ENCODE measurements around the gene MON1B.
"Not testable (repeated sequence)": the region's sequence is repeated elsewhere in the genome, so short reads cannot be mapped to it uniquely, and the experiment has no call there.

MON1B gene

DNA sequence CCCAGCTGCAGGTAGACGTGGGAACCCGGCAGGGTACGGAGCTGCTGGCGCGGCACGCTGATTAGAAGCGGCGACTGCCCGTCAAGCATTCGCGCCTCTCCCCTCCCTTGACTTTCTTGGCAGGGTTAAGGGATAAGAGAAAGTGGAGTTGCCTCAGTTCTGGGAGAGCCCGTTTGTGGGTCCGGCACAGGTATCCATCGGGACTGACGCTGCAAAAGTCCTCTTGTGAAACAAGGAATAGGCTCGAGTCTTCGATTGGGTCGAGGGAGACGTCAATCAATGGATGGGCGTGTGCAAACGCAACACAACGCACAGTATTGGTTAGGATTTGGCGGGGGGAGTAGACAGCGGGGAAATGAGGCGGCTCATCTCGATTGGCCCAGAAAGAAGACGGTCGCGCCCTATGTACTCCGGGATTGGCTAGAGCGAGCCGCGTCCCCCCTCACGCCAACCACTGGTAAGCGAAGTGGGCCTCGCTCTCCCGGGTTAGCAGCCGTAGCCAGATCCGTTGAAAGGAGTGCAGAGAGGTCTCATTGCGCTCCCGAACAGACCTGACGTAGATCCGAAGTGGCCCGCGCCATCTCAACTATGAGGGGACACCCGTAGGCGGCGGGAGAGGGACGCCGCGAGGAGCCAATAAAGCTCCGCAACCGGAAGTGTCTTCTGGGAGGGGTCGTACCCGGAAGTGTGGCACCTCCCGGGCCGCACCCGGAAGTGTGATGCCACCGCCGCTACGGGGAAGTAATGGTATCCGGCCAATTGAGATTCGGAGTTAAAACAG, at the start of gene MON1B:
Gene MON1B (plus strand): TSS at position 713 of the 781 bp plus-strand sequence. CDS start 296 bp downstream, outside the sequence.
- DNase-seq: peak; percentile 99

- no peak for DNase-seq
Observed at GRCh38 chr16:77143364-77143763, 47.6 kb upstream of the MON1B start.

- DNase-seq: no peak
Observed at GRCh38 chr16:77148121-77148520, 42.9 kb upstream of the MON1B start.

DNA sequence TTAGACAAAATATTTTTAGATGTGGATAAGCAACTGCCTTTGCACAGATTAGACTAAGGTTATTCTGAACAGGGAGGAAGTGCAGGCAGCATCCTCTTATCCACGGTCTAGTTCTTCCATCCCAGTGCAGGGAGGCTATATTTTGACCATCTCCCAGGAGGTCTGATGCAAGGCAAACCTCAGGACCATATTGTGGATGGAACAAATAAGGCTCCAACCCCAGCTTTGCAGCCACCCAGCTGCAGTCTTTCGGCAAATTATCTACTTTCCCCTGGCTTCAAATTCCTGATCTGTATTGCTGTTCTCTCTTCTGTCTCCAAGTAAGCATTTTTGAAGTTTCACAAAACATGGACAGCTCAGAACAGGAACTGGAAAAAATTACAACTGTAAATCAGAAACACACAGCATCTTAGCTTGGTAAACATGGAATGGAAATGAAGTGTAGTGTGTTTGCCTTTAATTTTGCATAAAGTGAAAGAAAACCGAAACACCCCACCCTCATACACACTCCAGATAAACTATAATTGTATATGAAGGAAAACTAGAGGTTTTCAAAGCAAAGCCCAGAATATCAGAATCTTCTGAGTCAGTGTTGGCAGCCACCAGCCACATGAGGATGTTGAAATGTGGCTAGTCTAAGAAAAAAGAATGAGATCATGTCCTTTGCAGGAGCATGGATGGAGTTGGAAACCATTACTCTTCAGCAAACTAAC, 33.5 kb upstream of the MON1B start:
- DNase-seq: no peak

DNA sequence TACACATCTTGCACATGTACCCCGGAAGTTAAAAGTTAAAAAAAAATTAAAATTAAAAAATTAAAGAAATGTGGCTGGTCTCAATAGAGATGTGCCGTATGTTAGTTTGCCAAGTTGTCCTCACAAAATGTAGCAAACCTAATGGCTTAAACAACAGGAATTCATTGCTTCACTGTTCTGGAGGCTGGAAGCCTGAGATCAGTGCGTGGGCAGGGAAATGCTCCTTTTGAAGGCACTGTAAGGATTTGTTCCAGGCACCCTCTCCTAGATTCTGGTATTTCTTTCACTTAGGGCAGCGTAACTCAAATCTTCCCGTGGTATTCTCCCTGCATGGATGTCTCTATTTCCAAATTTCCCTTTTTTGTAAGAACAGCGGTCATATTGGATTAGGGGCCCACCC, 32.7 kb upstream of the MON1B start:
- no peak for DNase-seq

DNA sequence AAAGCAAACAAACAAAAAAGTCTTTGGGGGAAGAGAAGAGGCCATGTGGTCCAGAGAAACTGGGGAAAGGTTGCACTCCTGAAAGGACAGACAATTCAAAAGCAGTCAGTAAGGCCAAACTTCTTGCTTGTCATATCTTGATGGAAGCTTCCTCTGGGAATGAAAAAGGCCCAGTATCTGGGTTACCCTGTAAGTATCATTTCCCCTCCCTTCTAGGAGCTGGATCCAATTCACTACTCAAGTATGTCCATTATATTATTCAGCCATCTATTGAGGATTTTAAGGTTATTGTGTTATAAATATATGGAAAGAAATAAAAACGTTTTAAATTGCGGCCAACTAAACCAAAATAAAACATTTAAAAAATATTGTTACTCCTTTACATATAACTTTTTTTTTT, 26.0 kb upstream of the MON1B start:
- no peak for DNase-seq

DNA sequence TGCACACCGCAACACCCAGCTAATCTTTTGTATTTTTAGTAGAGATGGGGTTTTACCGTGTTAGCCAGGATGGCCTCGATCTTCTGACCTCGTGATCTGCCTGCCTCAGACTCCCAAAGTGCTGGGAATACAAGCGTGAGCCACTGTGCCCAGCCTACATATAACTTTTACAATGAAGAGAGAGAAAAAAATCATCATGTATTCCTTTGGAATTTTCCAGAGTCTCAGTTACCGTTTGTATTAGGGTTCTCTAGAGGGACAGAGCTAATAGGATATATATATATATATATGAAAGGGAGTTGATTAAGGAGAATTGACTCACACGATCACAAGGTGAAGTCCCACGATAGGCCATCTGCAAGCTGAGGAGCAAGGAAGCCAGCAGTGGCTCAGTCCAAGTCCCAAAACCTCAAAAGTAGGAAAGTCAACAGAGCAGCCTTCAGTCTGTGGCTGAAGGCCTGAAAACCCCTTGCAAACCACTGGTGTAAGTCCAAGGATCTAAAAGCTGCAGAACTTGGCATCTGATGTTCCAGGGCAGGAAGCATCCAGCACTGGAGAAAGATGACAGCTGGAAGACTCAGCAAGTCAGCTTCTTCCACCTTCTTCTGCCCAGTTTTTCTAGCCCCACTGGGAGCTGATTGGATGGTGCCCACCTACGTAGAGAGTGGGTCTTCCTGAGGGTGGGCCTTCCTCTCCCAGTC, 25.3 kb upstream of the MON1B start:
- DNase-seq: not testable (repeated sequence)

DNA sequence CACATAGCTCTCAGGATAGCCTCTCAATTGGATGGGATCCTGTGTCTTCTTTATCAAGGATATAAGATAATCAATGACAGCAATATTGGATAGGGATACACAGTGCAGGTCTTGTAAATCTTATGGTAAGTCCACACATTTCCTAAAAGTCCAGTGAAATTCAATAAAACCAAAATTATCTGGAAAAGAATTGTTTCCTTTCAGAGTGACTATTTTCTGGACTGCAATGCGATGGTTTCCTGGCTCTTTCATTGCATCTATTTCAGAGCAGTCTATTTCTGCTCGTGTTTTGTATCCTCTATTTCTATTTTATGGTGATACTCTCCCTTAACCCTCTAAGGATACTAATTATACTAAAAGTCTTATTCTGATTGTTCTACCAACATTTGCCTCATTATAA, 24.3 kb upstream of the MON1B start:
- no peak for DNase-seq

DNA sequence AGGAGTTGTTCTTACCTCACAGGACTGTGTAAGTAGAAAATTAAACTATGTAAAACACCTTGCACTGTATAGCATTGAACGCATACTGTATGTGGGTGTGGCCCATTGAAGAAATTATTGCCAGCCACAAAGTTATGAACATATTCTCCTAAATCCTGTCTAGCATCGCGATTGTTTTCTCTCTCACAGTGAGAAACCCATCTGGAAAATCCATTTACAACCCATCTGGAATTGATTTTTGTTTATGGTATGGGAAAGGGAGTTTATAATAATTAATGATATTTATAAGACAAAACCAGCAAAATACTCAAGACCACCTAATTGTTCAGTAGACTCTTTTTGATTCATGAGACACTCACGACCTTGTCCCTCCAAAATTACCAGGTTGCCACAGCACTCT, 22.1 kb upstream of the MON1B start:
- no peak for DNase-seq

DNA sequence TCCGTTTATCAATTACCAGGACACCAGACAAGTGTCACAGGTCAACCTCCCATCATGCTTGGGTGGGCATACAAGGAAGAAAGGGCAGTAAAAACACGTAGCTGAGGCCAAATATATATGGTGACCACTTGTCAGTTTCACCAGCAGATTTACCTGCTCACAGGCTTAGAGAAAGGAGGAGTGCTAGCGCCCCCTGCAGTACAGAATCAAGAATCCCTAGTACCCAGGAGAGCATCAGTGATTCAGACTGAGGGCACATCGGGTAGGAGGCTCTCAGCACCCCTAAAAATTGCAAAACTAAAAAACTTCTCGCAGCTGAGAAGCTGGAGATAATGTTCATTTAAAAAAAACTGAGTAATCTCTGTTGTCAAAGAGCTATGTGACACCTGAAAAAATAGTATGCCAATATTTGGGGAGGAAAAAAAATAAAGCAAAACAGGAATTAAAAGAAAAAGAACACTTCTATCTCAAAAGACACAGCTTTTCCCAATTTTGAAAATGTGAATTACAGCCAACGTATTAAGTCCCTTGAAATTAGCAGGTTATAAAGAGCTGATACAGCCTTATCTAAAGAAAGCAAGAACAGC, 21.2 kb upstream of the MON1B start:
- DNase-seq: peak; percentile 19

DNA sequence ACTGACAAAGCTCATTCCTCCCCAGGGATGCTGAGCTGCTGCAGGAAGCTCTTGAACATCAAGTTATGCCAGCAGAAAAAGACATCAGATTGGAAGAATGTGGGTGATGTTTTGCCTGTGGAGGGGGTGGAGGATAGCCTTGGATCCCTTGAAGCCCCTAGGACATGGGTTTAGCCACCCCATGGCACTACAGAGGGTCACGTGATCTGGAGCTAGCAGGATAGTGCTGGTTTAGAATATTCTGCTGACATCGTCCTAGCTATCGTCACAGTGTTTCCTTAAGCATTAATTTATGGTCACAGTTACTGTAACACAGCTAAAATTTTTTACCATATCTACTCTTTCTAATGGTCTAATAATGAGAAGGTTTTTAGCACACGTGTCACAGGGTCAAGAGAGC, 20.2 kb upstream of the MON1B start:
- no peak for DNase-seq

GRCh38 chr16:77171745-77172635, 19.0 kb upstream of the MON1B start:
- peak; percentile 60 for DNase-seq

- DNase-seq: no peak
Observed at GRCh38 chr16:77172951-77173350, 18.0 kb upstream of the MON1B start.

- no peak for DNase-seq
Observed at GRCh38 chr16:77183137-77183536, 7.9 kb upstream of the MON1B start.

GRCh38 chr16:77186298-77186697, 4.7 kb upstream of the MON1B start:
- DNase-seq: not testable (repeated sequence)

- DNase-seq: no peak
Observed at GRCh38 chr16:77190190-77190477, 856 bp upstream of the MON1B start.

- DNase-seq: no peak
Observed at GRCh38 chr16:77191259-77191969, 424 bp downstream of the MON1B start.

GRCh38 chr16:77193377-77193776, 2.4 kb downstream of the MON1B start:
- DNase-seq: no peak

- no peak for DNase-seq
Observed at GRCh38 chr16:77194295-77195231, 3.6 kb downstream of the MON1B start.

DNA sequence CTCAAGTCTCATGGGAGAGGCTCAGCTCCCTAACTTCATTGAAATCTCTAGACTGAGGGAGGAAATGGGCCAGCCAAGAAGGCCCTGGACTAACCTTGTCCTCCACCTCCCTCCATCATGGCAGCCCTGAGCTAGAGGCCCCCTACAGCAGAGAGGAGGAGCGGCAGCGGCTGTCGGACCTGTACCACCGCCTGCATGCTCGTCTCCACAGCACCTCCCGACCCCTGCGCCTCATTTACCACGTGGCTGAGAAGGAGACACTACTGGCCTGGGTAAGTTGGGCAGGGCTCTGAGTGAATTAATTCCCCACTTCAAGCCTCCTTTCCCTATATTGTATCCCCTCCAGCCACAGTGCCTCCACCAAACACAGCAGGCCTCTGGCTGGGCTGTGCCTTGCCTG, 4.4 kb downstream of the MON1B start:
- no peak for DNase-seq

- DNase-seq: no peak
Observed at GRCh38 chr16:77197747-77198146, 6.8 kb downstream of the MON1B start.
